Measurements from ENCODE around the gene POU2F2.

POU2F2 gene

GRCh38 chr19:42098781-42099180 is 33.5 kb downstream of the POU2F2 start:
- DNase-seq = no peak

GRCh38 chr19:42097461-42097860 is 34.8 kb downstream of the POU2F2 start:
- DNase-seq = no peak

DNA sequence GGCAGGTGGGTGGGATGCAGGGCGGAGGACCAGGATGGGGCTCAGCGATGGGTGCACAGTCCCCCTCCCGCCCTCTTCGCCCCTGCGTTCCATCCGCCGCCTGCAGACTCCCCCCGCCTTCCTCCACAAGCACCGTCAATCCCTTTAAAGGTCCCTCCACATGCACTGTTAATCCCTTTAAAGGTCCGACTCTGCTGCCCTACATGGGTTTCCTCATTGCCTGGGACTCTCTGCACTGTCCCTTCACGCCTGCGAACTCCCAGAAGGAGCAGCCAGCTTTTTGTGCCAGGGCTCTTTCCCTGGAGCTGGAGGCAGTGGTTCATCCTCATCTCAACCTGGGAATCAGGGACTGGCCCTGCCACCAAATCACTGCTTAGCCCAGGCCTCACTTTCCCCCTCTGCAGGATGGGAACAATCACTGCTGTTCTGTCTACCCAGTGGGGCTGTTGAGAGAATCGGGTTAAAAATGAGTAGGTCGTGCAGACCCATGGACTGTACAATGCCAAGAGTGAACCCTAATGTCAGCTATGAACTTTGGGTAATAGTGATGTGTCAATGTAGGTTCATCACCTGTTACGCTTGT is 35.9 kb downstream of the POU2F2 start:
- DNase-seq = no peak

GRCh38 chr19:42095814-42096230 is 36.4 kb downstream of the POU2F2 start:
- DNase-seq = no peak

- no peak for DNase-seq
Observed at GRCh38 chr19:42095142-42095813, 37.0 kb downstream of the POU2F2 start.

DNA sequence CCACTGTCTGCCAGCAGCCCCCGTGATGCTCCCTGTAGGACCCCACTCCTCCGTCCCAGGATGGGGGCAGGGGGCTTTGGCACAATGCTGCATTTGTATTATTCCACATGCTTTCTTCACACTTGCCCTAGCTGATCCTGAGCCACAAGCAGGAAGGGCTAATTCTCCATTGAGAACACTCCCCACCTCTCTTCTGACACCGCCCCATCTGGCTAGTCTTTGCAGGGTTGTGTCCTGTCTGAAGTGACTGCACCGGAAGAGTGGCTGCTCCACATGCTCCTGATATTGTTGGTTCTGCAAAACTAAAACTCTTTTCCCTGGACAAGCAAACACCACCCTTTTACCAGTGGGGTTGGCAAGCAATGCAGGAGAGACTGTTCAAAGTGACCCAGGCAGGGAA is 38.3 kb downstream of the POU2F2 start:
- DNase-seq = no peak

DNA sequence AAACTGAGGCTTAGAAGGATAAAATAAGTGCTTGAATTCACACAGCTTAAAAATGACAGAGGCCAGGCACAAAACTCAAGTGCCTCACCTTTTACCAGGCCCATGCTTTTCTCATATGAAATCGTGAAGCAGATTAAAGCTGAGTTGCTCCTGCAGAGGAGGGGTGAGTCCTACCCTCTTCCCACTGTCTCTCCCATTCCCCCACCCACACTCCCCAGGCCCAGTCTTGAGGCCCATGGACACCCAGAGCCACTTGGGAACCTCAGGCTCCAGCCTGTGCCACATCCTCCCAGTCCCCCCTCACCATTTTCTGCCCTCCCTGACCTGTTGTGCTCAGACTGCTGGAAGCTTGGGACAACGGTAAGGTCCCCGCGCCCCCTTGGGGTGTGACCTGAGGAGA is 38.7 kb downstream of the POU2F2 start:
- no peak for DNase-seq

- DNase-seq = peak in 1 of 2 experiments; percentile 42
Observed at GRCh38 chr19:42092350-42092749, 39.9 kb downstream of the POU2F2 start.

GRCh38 chr19:42091742-42092141 is 40.5 kb downstream of the POU2F2 start:
- no peak for DNase-seq

DNA sequence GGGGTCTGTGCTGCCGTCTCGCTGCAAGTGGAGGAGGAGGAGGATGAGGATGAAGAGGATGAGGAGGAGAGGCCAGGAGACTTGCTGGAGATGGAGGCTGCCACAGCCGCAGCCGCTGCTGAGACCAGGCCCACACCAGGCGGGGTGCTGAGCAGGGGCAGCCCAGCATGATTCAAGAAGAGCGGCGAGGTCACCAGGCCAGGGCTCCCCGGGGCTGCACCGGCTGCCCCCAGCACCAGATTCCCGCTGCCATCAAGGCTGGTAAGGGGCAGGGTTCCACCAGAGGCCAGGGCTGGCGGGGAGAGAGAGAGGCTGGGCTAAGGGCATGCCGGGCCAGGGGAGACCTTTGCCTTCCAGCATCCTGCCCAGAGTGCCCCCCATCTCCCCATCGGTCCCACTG is 40.9 kb downstream of the POU2F2 start:
- no peak for DNase-seq

DNA sequence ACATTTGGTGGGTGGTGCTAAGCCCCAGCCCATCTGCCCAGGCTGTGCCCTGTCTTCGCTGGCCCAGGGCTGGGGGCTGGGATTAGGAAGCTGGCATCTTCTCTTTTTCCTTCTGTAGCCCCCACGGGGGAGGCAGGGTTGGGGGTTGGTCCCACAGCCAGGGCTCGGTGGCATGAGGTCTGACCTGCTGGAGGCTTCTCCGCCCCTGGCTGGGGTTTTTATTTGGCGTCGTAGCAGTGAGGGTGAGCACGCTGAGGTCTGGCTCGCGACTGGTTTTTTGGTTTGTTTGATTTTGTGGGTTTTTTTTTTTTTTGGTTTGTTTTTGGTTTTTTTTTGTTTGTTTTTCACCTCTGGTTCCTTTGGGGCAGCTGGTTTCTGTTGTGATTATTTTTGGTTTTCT is 41.6 kb downstream of the POU2F2 start:
- no peak for DNase-seq

- no peak for DNase-seq
Observed at GRCh38 chr19:42089772-42090171, 42.5 kb downstream of the POU2F2 start.

DNA sequence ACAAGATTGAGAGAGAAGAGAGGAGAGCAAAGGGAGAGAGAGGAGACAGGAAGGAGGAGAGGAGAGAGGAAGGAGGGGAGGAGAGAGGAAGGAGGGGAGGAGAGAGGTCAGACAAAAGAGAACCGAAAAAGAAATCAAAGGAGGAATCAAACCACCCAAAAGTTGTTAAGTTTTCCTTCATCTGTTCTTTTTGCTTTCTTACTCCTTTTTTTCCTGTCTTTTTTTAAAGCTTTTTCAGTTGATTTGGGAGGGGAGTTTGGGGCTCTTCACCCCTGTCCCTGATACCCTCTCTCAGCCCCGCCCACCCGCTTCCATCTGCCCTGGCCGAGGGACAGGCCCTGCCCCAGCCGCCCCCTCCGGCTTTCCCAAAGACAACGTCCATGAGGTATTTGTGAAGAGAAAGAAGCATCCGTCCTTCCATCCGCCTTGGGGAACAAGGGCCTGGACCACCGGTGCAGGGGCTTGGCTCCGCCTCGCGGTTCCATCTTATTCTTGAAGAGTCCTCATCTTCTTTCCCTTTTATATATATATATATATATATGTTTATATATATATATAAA is 43.0 kb downstream of the POU2F2 start:
- no peak for DNase-seq

DNA sequence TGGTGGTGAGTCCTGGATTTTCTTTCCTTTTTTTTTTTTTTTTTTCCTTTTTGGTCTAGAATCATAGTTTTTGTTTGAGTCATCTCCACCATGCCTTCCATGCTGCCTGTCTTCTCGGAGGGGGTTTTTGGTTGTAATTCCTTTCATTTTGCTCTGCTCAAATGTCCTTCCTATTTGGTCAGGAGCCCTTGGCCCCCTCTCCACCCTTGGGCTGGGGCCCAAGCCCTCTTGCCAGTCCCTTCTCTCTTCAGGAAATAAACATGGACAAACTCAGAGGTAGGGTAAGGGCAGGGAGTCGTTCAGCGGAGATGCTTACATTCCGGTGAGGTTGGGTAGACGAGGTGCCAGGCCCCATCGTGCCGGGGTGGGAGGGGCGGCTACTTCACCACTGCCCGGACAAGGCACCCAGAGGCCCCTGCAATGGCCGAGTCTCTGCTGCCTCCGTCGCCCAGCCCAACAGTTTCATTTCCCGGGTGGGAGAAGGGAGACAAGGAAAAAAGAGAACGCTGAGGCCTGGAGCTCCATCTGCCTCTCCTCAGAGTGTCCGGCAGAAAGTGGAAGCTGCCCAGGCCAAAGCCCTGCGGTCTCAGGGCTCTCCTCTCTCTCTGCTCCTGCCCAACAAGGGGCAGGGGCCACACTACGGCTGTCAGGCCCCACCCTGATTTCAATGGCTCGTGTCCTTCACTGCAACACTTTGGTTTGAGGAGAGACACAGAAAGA is 43.6 kb downstream of the POU2F2 start:
- no peak for DNase-seq

DNA sequence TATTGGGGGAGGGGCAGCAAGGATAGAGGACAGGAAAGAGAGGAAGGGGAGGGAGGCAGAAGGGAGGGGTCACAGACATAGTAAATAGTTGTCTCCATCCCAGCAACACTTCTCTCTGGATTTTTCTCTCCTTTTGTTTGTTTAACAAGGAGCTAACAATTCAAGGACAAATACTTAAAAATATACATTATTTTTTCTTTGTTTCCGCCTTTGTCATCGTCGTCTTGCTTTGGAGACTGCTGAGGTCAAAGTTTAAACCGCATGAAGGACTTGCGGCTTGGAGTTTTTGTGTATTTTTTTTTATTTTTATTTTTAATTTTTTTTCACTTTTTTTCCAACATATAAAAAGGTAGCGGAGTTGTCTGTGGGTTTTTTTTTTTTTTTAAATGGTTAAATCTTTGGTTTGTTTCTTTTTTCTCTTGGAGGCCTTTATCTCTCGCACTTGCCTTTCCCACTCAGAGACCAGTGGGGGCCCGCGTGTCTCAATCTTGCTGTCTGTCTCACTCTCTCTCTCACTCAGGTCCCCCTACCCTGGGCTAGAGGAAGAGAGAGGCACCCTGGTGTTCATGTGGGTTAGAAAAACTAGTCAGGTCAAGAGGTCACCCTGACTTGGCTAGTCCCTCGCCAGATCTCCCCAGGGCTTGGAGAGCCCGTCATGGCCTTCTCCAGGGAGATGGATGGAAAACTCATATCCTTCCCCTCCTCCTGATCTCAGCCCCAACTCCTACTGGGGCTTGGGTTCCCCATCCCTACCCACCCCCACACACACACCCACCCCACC is 45.3 kb downstream of the POU2F2 start:
- no peak for DNase-seq

DNA sequence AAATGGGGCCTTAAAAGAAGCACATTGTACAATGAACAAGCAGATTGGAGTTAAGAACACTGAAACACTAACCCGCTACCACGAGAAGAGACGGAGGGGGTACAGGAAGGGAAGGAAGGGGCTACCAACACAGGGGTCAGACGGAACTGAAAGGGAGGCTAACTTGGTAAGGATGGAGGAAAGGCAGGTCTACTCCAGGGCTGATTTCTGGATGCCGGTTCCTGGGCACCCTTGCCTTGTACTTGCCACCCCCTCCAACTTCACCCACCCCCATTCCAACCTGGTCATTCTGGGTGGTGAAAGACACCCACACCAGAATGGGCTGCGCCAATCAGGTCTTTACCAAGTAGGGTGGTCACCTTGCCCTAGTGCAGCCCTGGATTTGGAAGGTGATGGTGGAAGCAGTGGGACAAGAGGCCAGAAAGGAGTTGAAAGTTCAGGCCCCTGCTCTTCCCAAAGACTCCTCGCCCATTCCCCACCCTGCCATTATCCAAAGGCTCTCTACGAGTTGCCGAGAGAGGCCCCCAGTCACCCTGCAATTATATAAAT is 46.0 kb downstream of the POU2F2 start:
- no peak for DNase-seq

DNA sequence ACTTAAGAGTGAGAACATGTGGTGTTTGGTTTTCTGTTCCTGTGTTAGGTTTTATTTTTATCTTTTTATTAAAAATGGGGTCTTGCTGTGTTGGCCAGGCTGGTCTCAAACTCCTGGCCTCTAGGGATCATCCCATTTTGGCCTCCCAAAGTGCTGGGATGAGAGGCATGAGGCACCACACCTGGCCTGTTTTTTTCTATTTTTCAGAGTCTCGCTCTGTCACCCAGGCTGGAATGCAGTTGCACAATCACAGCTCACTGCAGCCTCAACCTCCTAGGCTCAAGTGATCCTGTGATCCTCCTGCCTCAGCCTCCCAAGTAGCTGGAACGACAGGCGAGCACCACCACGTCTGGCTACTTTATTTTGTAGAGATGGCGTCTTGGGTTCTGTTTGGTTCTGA is 48.7 kb downstream of the POU2F2 start:
- DNase-seq = no peak

GRCh38 chr19:42081584-42082203 is 50.6 kb downstream of the POU2F2 start:
- DNase-seq = peak in 1 of 2 experiments; percentile 14

DNA sequence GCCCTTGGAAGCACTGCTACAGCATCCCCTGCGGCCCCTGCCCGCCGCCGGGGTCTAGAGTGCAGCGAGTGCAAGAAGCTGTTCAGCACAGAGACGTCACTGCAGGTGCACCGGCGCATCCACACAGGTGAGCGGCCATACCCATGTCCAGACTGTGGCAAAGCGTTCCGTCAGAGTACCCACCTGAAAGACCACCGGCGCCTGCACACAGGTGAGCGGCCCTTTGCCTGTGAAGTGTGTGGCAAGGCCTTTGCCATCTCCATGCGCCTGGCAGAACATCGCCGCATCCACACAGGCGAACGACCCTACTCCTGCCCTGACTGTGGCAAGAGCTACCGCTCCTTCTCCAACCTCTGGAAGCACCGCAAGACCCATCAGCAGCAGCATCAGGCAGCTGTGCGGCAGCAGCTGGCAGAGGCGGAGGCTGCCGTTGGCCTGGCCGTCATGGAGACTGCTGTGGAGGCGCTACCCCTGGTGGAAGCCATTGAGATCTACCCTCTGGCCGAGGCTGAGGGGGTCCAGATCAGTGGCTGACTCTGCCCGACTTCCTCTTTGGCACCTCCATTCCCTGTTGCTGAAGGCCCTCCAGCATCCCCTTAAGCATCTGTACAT is 51.4 kb downstream of the POU2F2 start:
- no peak for DNase-seq

GRCh38 chr19:42079886-42080763 is 52.1 kb downstream of the POU2F2 start:
- DNase-seq = no peak

DNA sequence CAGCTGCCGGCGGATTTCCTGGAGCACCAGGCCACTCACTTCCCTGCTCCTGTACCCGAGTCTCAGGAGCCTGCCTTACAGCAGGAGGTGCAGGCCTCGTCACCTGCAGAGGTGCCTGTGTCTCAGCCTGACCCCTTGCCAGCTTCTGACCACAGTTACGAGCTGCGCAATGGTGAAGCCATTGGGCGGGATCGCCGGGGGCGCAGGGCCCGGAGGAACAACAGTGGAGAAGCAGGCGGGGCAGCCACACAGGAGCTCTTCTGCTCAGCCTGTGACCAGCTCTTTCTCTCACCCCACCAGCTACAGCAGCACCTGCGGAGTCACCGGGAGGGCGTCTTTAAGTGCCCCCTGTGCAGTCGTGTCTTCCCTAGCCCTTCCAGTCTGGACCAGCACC is 53.0 kb downstream of the POU2F2 start:
- DNase-seq = no peak

Data from NCI-H1930 (cell line).